Subcutaneous preadipocyte (primary cell): ENCODE measurements around the gene PRKAR2A. TPM values are rescaled to one million over a fixed set of nuclear protein-coding genes. Genes with fewer than 3 reads are reported as not detected.

Experiments used
- total RNA-seq: library from RNA; depleted of rRNA; stranded (reverse); fragments of >200 nt; gene quantifications from 2 replicates; pipeline ENCODE4 v1.2.3, GENCODE V29; 2012

Gene PRKAR2A
- 35.6 and 57.3 TPM in 2 replicates for total RNA-seq

GRCh38 chr3:48847504-48848423 is at the start of gene PRKAR2A:
PRKAR2A (minus strand) TSS chr3:48847874; CDS start chr3:48847596, 278 bp downstream.

GRCh38 chr3:48716982-48717746 is 130.5 kb downstream of the PRKAR2A start, which contains the start of gene IP6K2:
IP6K2 (minus strand) TSS chr3:48717221; CDS start chr3:48695291, 21,930 bp downstream.

Other genes starting within 250 kb of the PRKAR2A start
- 316 and 340 TPM in 2 replicates for gene UQCRC1, start 238.2 kb downstream of the PRKAR2A start, total RNA-seq
- gene TMEM89, start 226.1 kb downstream of the PRKAR2A start, total RNA-seq: not detected in 2 replicates
- gene SLC26A6, start 212.4 kb downstream of the PRKAR2A start, total RNA-seq: 22.0 and 30.7 TPM in 2 replicates
- gene CELSR3, start 185.0 kb downstream of the PRKAR2A start, total RNA-seq: 0.59 and 0.73 TPM in 2 replicates
- gene NCKIPSD, start 162.0 kb downstream of the PRKAR2A start, total RNA-seq: 15.1 and 18.0 TPM in 2 replicates
- 35.6 and 47.0 TPM in 2 replicates for gene IP6K2, start 130.7 kb downstream of the PRKAR2A start, total RNA-seq
- gene SLC25A20, start 51.0 kb upstream of the PRKAR2A start, total RNA-seq: 9.9 and 12.9 TPM in 2 replicates
- gene ARIH2, start 71.0 kb upstream of the PRKAR2A start, total RNA-seq: 51.1 and 68.0 TPM in 2 replicates
- 20.5 and 29.4 TPM in 2 replicates for gene P4HTM, start 142.4 kb upstream of the PRKAR2A start, total RNA-seq
- gene WDR6, start 159.5 kb upstream of the PRKAR2A start, total RNA-seq: 58.4 and 62.4 TPM in 2 replicates
- gene DALRD3, start 170.7 kb upstream of the PRKAR2A start, total RNA-seq: 46.9 and 59.9 TPM in 2 replicates
- gene NDUFAF3, start 174.2 kb upstream of the PRKAR2A start, total RNA-seq: 42.8 and 47.8 TPM in 2 replicates
- 479 and 516 TPM in 2 replicates for gene IMPDH2, start 181.5 kb upstream of the PRKAR2A start, total RNA-seq
- 109 and 145 TPM in 2 replicates for gene QRICH1, start 246.2 kb upstream of the PRKAR2A start, total RNA-seq